Prostate gland (tissue), 2 donors: ENCODE data around the gene SHANK1.
"Not testable (repeated sequence)": the region's sequence is repeated elsewhere in the genome, so short reads cannot be mapped to it uniquely, and the experiment has no call there.

ENCODE experiments used
- POLR2A ChIP-seq: fragments of 450-650 bp; IDR thresholded peaks from one replicate; pipeline ENCODE4 v1.6.1; 2016; ENCODE audit warnings: antibody characterized with exemption, mild to moderate bottlenecking
- POLR2AphosphoS5 ChIP-seq: sonication (generic); formaldehyde crosslinking; IDR thresholded peaks from one replicate; pipeline ENCODE4 v1.6.1; 2017; ENCODE audit warnings: antibody characterized with exemption
- TF ChIP-seq, protein P1 (sequence below), 4 experiments: fragments of 200-600 bp in 2 of 4; fragments of 450-650 bp in 2 of 4; sonication (generic) in 2 of 4; IDR thresholded peaks; 1 replicate in 3 of 4; 2 replicates in 1 of 4; pipeline ENCODE4 v1.5.1; 2016 to 2019; ENCODE audit warnings: antibody characterized with exemption in 4 of 4, mild to moderate bottlenecking in 2 of 4, moderate library complexity in 2 of 4

- TF ChIP-seq, protein P1, sequence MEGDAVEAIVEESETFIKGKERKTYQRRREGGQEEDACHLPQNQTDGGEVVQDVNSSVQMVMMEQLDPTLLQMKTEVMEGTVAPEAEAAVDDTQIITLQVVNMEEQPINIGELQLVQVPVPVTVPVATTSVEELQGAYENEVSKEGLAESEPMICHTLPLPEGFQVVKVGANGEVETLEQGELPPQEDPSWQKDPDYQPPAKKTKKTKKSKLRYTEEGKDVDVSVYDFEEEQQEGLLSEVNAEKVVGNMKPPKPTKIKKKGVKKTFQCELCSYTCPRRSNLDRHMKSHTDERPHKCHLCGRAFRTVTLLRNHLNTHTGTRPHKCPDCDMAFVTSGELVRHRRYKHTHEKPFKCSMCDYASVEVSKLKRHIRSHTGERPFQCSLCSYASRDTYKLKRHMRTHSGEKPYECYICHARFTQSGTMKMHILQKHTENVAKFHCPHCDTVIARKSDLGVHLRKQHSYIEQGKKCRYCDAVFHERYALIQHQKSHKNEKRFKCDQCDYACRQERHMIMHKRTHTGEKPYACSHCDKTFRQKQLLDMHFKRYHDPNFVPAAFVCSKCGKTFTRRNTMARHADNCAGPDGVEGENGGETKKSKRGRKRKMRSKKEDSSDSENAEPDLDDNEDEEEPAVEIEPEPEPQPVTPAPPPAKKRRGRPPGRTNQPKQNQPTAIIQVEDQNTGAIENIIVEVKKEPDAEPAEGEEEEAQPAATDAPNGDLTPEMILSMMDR (IDR thresholded peaks at IDR 0.05) = not testable (repeated sequence)
- not testable (repeated sequence) for TF ChIP-seq POLR2A, POLR2AphosphoS5
Observed at GRCh38 chr19:50767263-50767662, 47.7 kb upstream of the SHANK1 start.
